ENCODE measurements around the gene DTNA.

GRCh38 chr18:34847408-34847807 lies 137.3 kb downstream of the DTNA start:
- TF ChIP-seq RAD21 (IDR thresholded peaks at IDR 0.05; ENCODE audit: low read depth) (no peak), EZH2phosphoT487 (IDR thresholded peaks at IDR 0.05; ENCODE audit: borderline replicate concordance) (no peak), POLR2AphosphoS5 (IDR thresholded peaks at IDR 0.05; ENCODE audit: low read depth, low read length) (no peak), EGR1 (IDR thresholded peaks at IDR 0.05; ENCODE audit: low read depth) (no peak), SP1 (IDR thresholded peaks at IDR 0.05; ENCODE audit: low read depth) (no peak), SIN3A (IDR thresholded peaks at IDR 0.05; ENCODE audit: low read depth) (no peak), TCF7L2 (IDR thresholded peaks at IDR 0.05; ENCODE audit: borderline replicate concordance, extremely low read depth, insufficient read depth, insufficient read length) (no peak), POLR2A (IDR thresholded peaks at IDR 0.05; ENCODE audit: borderline replicate concordance, extremely low read depth, insufficient read depth, insufficient read length) (no peak), ZNF274 (IDR thresholded peaks at IDR 0.05; ENCODE audit: low read depth, low read length) (no peak), YY1 (IDR thresholded peaks at IDR 0.05; ENCODE audit: extremely low read depth, insufficient replicate concordance, low read depth, low read length) (no peak), SRF (IDR thresholded peaks at IDR 0.05; ENCODE audit: low read depth) (no peak), EZH2 (IDR thresholded peaks at IDR 0.05) (no peak)
- TF ChIP-seq, protein P1, sequence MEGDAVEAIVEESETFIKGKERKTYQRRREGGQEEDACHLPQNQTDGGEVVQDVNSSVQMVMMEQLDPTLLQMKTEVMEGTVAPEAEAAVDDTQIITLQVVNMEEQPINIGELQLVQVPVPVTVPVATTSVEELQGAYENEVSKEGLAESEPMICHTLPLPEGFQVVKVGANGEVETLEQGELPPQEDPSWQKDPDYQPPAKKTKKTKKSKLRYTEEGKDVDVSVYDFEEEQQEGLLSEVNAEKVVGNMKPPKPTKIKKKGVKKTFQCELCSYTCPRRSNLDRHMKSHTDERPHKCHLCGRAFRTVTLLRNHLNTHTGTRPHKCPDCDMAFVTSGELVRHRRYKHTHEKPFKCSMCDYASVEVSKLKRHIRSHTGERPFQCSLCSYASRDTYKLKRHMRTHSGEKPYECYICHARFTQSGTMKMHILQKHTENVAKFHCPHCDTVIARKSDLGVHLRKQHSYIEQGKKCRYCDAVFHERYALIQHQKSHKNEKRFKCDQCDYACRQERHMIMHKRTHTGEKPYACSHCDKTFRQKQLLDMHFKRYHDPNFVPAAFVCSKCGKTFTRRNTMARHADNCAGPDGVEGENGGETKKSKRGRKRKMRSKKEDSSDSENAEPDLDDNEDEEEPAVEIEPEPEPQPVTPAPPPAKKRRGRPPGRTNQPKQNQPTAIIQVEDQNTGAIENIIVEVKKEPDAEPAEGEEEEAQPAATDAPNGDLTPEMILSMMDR (IDR thresholded peaks at IDR 0.05 in 2 of 3, conservative IDR thresholded peaks at IDR 0.05 in 1 of 3; ENCODE audit: borderline replicate concordance in 1 of 3, insufficient read depth in 1 of 3, low read depth in 2 of 3, low read length in 2 of 3) = no peak
- TF ChIP-seq, protein P2, sequence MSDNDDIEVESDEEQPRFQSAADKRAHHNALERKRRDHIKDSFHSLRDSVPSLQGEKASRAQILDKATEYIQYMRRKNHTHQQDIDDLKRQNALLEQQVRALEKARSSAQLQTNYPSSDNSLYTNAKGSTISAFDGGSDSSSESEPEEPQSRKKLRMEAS (IDR thresholded peaks at IDR 0.05) = no peak

Measured in HCT116 (cell line).